Stimulated activated CD8-positive, alpha-beta memory T cell treated with anti-CD3 and anti-CD28 coated beads, Interleukin-15, amount 100 ng/mL, for 4 hours (primary cell): ENCODE measurements around the gene EIF3C.
"Not testable (repeated sequence)": the region's sequence is repeated elsewhere in the genome, so short reads cannot be mapped to it uniquely, and the experiment has no call there.

Experiments
- DNase-seq, 2 donors: peaks; one replicate each; pipeline ENCODE4 v3.0.0-alpha.2; 2020; ENCODE audit warnings: low read depth in 2 of 2

EIF3C gene

GRCh38 chr16:28746618-28747350 is 35.5 kb downstream of the EIF3C start:
- not testable (repeated sequence) for DNase-seq

GRCh38 chr16:28749997-28750465 is 38.8 kb downstream of the EIF3C start:
- DNase-seq, result not testable (repeated sequence)

- DNase-seq, result not testable (repeated sequence)
Measured at GRCh38 chr16:28750469-28751067, 39.3 kb downstream of the EIF3C start.

- not testable (repeated sequence) for DNase-seq
Measured at GRCh38 chr16:28751487-28751886, 40.2 kb downstream of the EIF3C start, which contains the start of gene NPIPB9. TSS of gene NPIPB9 (plus strand) at chr16:28751787.

GRCh38 chr16:28781697-28782096 is 70.4 kb downstream of the EIF3C start:
- DNase-seq, result not testable (repeated sequence)

GRCh38 chr16:28782357-28782756 is 71.1 kb downstream of the EIF3C start:
- not testable (repeated sequence) for DNase-seq
